ENCODE results near the gene KLHL22. TPM values are rescaled to one million over a fixed set of nuclear protein-coding genes. Genes with fewer than 3 reads are reported as not detected.

Gene KLHL22
- total RNA-seq, 2 donors from 2014 or later: 10.4 to 13.2 TPM

DNA sequence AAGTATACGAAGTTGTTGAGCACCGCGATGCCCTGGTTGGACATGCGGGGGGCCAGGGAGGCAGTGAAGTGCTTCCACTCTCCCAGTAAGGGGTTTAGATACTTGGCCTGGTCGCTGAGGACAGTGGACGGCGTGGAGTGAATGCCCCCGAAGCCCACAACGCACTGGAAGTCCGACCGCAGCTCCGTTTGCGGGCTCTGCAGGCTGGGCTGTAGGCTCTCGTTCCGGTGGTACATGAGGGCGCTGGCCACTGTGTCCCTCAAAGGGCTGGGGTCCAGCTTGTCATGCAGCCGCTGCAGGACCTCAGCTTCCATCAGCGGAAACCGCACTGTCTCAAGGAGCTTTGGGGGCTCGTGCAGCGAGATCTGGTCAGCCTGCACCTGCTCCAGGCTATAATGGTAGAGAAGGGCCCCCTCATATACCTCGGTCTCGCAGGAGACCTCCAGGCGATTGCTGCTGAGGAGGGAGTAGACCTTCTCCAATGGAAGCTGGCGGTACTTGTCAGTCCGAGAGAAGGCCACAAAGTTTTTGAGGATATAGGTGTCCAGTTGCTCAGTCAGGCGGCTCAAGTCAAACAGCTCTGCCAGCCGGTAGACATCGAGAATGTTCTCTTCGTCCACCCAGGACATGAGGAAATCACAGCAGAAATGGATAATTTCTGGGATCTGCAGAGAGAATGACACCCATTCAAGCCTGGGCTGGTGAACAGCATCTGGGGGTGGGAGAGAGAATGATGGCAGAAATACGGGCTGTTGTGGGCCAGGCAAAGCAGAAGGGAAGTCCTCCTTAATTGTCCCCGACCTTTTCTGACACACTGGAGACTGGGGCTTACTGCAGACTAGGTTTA lies 30.5 kb downstream of the KLHL22 start:
- Histone ChIP-seq H3K36me3 (no peaks in the 10 kb centered on the region), H3K27me3 (no peaks in the 10 kb centered on the region), H3K27ac (peak overlapping the region; percentile 33), H3K4me1 (no peaks in the 10 kb centered on the region), H3K4me3 (no peak overlapping the region), H3K9ac (ENCODE audit: low read depth in 2 of 2, low read length in 2 of 2) (no peak overlapping the region), H3K9me3 (no peaks in the 10 kb centered on the region)
- TF ChIP-seq CTCF (IDR thresholded peaks at IDR 0.05): no peak
- intact Hi-C loops (cut with DNase I): no loop called here
- no peak for DNase-seq

GRCh38 chr22:20464096-20464614 lies 31.4 kb downstream of the KLHL22 start:
- no peaks in the 10 kb centered on the region for H3K36me3 ChIP-seq
- no peak for TF ChIP-seq CTCF (IDR thresholded peaks at IDR 0.05)
- H3K9ac ChIP-seq (ENCODE audit: low read depth in 2 of 2, low read length in 2 of 2): no peak overlapping the region
- DNase-seq: no peak
- no peak overlapping the region for H3K4me3 ChIP-seq
- no peaks in the 10 kb centered on the region for H3K9me3 ChIP-seq
- peak overlapping the region; percentile 33 for H3K27ac ChIP-seq
- no peaks in the 10 kb centered on the region for H3K4me1 ChIP-seq
- H3K27me3 ChIP-seq: no peaks in the 10 kb centered on the region
- intact Hi-C loops (cut with DNase I): no loop called here

- H3K9me3 ChIP-seq: no peaks in the 10 kb centered on the region
- H3K4me3 ChIP-seq: no peak overlapping the region
- no peak for DNase-seq
- no peak overlapping the region for H3K9ac ChIP-seq (ENCODE audit: low read depth in 2 of 2, low read length in 2 of 2)
- H3K36me3 ChIP-seq: no peaks in the 10 kb centered on the region
- no peak for TF ChIP-seq CTCF (IDR thresholded peaks at IDR 0.05)
- no peaks in the 10 kb centered on the region for H3K27me3 ChIP-seq
- no peaks in the 10 kb centered on the region for H3K4me1 ChIP-seq
- H3K27ac ChIP-seq: peak overlapping the region; percentile 33
- intact Hi-C loops (cut with DNase I): no loop called here
Measured at GRCh38 chr22:20463324-20464095, 32.1 kb downstream of the KLHL22 start.

DNA sequence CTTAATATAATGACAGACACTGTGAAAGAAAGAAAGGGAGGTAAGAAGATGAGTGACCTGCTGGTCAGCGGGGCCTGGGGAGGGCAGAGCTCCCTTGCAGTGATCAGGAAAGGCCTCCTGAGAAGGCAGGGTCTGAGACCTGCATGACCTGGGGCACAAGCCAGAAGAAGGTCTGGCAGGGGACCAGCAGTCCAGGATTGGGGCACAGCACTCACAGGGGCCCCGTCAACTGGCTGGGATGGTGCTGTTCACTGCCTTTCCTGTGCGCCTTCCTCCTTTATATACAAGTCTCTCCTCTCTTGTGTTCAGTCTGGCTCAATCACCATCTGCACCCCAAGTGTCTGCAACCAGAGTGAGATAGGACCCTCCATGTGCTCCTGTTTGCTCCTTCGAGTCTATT lies 35.7 kb downstream of the KLHL22 start:
- no peaks in the 10 kb centered on the region for H3K36me3 ChIP-seq
- H3K9ac ChIP-seq (ENCODE audit: low read depth in 2 of 2, low read length in 2 of 2): no peak overlapping the region
- H3K4me1 ChIP-seq: no peaks in the 10 kb centered on the region
- no peak overlapping the region for H3K4me3 ChIP-seq
- no peak for TF ChIP-seq CTCF (IDR thresholded peaks at IDR 0.05)
- intact Hi-C loops (cut with DNase I): no loop called here
- H3K27ac ChIP-seq: no peak overlapping the region
- no peaks in the 10 kb centered on the region for H3K9me3 ChIP-seq
- no peaks in the 10 kb centered on the region for H3K27me3 ChIP-seq
- no peak for DNase-seq

DNA sequence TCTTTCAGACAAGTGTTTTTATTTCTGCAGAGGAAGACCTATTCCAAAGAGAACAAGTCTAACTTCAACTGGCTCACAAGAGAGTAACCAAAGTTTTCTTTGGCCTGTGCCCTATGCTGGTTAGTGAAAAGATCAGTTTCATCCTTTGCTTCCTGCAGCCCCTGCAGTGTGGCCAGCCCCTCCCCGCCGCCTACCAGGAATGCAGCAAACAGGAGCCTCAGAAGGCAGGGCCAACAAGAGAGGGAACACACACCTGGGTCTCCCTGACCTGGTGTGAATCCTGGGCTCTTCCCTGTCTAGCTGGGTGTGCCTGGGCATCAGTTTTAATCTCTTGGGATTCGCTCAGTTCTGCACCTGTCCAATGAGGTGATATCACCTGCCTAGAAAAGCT lies 36.4 kb downstream of the KLHL22 start:
- H3K27me3 ChIP-seq: no peaks in the 10 kb centered on the region
- no peak overlapping the region for H3K9ac ChIP-seq (ENCODE audit: low read depth in 2 of 2, low read length in 2 of 2)
- H3K36me3 ChIP-seq: no peaks in the 10 kb centered on the region
- no peak for DNase-seq
- intact Hi-C loops (cut with DNase I): no loop called here
- H3K4me3 ChIP-seq: no peak overlapping the region
- no peak overlapping the region for H3K27ac ChIP-seq
- no peak for TF ChIP-seq CTCF (IDR thresholded peaks at IDR 0.05)
- H3K4me1 ChIP-seq: no peaks in the 10 kb centered on the region
- no peaks in the 10 kb centered on the region for H3K9me3 ChIP-seq
